ENCODE measurements around the gene TIGD3.

- no peak for TF ChIP-seq POLR2A (IDR thresholded peaks at IDR 0.05; ENCODE audit: low read length)
- no peak for TF ChIP-seq GATA1 (IDR thresholded peaks at IDR 0.05; ENCODE audit: low read depth, low read length)
These were observed 29.2 kb downstream of the TIGD3 start for GRCh38 chr11:65383778-65384177.
